Keratinocyte (primary cell): ENCODE measurements around the gene MYO19.

ENCODE experiments used
- CTCF ChIP-seq, 3 experiments: IDR thresholded peaks in 1 of 3; conservative IDR thresholded peaks in 1 of 3; optimal IDR thresholded peaks in 1 of 3; 2 replicates in 2 of 3; 3 replicates in 1 of 3; pipeline versions ENCODE3 to v1.5.1; 2011; ENCODE audit warnings: low read length in 3 of 3, mild to moderate bottlenecking in 3 of 3, moderate library complexity in 2 of 3, control low read depth in 1 of 3, inconsistent platforms in 1 of 3; ENCODE audit not compliant: insufficient read depth in 2 of 3; ENCODE audit errors: extremely low read depth in 1 of 3
- EZH2 ChIP-seq: IDR thresholded peaks from one replicate; pipeline ENCODE4 v1.6.1; 2012; ENCODE audit warnings: inconsistent platforms, mild to moderate bottlenecking, low read length, moderate library complexity

- TF ChIP-seq CTCF (optimal IDR thresholded peaks at IDR 0.05 in 1 of 3, IDR thresholded peaks at IDR 0.05 in 1 of 3, conservative IDR thresholded peaks at IDR 0.05 in 1 of 3; ENCODE audit: extremely low read depth in 1 of 3, insufficient read depth in 2 of 3, low read length in 3 of 3) (no peak), EZH2 (no peak)
These were observed 13.1 kb upstream of the MYO19 start for GRCh38 chr17:36547776-36548175.
